ENCODE data around the gene CIAO3.

Gene CIAO3

DNA sequence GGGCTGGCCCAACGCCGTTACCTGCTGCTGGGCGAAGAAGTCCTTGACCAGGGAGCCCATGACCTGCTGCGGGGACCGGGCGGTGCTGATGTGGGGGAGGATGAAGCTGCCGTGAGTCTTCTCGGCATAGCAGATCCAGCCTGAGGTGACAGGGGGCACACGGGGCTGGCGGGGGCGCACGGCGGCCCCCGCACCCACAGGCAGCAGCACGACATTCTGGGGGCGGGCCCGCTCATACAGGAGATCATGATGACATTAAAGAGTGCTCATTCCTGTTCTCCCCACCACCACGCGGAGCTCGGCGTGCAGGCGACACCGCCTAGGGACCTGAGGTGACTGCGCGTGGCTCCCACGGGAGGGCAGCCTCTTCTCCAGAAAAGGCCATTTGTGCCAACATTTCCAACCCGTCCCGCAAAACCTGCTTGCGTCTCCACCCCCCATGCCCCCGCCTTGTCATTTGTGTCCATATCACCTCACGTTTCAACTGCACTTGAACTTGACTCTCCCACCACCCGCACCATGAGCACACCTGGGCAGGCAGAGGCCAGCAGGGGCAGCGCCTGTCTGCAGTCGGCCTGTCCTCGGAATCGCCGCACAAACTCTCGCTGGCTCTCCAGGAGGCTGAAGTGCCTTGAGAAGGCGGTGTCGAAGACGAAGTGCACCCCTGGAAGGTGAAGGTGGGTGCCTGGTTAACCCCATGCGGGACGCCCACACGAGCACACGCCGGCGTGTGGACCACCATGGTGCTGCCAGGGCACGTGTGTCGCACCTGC is 6.4 kb downstream of the CIAO3 start:
- peak; percentile 1 for DNase-seq

DNA sequence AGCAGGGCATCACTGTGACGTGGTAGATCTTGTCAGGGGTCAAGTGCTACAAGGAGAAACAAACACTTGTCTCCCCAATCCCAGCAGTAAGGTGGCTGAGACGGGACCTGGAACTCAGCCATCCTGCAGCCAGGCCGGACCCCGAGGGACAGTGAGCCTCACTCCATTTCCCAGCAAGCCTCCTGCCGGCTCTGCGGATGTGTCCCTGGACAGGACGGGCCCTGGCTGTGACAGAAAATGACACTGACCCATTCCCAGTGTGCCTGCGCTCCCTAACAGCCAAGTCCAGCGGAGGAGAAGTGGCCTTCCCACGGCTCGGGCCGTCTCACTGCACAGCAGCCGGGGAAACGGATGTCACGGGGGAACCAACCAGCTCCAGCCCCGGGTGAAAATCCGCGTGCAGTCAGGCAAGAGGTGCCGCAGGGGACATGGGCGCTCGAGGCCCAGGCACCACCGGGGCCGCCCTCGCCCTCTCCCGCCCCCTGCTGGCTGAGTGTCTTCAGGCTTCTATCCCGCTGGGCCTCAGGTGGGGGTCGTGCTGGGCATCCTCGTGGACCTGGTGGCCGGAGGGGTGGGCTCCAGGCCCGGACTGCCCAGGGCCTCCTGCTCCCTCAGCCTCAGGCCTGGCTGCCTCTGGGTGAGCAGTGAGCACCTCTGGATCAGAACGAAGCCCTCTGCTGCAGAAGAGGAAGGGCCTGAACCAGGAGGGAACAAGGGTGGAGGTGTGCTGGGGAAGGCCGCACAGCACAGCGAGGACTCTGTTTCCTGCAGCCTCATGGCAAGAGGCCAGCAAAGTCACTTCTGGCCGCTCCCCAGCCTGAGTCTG is 7.2 kb downstream of the CIAO3 start:
- peak; percentile 24 for DNase-seq

DNA sequence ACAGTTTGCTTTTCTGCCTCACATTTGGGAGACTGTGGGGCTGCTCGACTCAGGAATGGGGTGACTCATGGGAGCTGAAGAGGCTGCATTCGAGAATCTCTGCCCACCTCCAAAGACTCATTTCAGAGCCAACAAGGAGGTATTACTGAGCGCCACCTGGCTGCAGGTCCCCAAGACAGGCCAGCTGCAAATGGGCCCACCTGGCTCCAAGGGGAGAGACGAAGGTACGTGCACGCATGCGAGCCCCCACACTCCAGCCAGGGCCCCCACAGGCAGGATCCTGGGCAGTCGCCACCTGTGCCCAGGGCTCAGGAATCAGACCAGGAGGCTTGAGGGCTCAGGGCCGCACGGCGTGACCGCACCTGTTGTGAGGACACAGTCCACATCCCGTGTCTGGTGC is 7.9 kb downstream of the CIAO3 start:
- DNase-seq: no peak

DNA sequence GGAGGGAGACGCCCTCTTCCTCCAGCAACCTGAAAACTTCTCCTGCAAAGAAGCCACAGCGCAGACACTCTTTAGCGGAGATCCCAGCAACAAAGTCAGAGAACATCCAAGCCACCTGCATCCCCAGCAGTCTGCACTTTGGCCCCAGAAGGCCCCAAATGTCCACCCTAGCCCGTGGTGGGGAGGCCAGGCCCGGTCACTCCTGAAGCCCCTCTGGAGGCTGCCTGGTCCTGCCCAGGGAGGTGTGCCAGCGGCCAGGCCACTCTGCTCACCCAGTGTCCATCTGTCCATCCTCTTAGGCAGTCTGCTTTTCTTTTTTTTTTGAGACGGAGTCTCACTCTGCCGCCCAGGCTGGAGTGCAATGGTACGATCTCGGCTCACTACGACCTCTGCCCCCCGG is 8.5 kb downstream of the CIAO3 start:
- no peak for DNase-seq

DNA sequence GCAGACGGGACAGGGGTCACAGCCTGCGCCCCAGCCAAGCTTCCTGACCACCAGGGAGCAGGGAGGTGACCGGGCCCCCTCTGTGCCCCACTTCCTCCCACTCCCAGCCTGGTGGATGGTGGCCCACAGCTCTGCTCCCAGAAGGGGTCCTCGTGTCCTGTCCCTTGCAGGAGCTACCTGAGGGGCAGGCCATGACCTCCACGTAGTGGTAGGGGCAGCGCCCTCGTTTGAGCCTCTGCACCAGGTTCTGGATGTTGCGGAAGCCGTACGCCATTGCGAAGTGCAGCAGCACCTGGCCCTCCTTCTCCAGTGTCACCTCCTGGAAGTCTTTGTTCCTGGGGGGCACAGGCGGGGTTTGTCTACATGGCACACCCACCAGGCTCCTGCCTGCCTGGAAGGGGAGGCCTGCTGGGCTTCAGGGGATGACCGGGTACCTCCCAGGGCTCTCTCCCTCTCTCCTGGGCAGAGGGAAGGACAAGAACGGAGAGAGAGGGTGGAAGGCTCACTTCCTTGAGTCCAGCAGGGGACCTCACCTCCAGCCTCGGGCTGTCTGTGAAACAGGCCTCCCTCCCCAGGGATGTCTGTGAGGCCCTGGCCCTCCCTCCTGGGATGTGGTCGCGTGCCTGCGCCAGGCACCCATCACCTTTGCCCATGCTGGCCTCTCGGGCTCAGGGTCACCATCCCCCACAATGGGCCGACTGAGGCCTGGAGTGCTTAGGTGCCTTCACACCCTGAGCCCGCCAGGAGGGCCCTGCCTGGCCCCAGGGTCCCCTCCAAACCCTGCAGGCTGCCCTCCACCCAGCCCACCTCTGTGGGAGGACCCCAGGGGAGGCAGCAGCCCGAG is 9.9 kb downstream of the CIAO3 start:
- no peak for DNase-seq

DNA sequence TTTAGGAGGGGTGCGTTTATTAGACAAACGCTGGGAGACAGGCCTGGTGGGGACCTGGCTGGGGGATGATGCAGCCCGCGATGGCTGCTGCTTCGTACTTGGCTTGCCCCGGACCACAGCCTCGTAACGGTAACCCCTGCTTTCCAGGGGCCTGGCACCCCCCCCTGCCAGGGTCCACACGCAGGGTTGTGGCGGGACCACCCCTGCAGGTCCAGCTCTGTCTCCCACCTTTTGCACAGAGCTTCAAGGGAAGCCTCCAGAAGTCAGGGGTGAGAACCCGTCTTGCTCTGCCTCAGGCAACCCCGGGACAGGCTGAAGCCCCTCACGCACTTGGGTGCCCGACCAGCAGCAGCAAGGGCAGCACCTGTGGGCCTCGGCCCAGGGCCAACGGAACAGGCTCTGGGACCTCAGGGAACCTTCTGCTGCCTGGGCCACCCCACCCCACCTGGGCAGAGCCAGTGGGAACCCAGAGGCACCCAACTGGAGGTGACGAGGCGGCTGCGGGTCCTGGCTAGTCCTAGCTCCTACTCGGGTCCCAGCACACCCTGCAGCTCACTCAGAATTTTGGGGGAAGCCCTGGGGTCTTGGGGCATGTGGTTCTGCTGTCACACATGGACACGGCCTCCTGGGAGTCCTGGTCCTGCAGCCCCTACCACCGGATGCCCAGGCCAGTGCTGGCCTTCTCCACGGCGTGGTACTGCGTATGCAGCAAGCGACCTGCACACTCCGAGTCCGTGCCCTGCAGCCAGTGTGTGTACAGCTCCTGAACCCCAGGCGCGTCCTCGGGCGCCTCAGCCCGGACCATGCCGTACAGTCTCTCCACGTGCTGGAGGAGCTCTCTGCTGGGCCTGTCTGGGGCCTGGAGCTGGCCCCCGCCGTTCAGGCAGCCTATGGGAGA is 10.8 kb downstream of the CIAO3 start:
- no peak for DNase-seq

DNA sequence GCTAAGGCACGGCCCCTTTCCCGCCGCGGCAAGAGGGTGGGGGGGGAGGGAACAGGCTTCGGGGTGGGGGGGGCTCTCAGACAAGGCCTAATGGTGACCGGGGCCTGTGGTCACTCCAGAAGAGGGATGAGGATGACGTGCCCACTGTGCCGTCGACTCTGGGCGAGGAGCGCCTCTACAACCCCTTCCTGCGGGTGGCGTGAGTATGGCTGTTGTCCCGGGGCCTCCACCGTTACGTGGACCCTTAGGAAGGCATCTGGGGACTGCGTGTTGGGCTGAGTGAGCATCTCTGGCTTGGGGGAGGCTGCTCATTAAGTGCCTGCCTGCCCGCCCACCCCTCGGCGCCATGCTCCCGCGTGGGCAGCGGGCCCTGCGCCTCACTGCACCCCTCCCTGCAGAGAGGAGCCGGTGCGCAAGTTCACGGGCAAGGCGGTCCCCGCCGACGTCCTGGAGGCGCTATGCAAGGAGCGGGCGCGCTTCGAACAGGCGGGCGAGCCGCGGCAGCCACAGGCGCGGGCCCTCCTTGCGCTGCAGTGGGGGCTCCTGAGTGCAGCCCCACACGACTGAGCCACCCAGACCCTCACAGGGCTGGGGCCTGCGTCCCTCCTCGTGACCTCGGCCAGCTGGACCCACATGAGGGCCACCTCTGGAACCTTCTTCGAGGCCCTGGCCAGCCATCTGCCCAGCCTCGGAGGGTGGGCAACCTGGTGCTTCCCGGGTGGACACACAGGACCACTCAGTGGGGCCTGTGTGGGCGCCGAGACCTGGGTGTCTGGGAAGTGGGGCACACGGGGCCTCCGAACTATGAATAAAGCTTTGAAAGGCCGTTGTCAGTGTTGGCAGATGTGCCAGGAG is 11.7 kb downstream of the CIAO3 start:
- DNase-seq: no peak

DNA sequence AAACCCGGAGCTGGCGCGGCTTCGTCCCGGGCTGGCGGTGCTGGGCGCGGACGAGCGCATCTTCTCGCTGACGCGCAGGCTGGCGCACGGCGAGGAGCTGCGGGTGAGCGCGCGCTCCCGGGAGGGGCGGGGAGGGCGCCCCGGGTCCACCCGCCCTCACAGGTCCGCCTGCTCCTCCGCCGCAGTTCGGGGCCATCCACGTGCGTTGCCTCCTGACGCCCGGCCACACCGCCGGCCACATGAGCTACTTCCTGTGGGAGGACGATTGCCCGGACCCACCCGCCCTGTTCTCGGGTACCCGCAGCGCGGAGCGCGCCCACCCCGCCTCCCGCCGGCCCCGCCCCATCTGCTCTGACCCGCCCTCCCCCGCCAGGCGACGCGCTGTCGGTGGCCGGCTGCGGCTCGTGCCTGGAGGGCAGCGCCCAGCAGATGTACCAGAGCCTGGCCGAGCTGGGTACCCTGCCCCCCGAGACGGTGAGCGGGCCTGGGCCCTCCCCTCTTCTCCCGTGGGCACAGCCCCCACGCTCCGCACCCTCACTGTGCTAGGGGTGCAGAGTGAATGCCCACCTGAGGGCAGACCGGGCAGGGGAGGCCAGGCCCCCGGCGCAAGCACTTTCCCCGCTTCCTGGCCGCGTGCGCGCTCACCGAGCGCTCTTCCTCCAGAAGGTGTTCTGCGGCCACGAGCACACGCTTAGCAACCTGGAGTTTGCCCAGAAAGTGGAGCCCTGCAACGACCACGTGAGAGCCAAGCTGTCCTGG is 12.5 kb downstream of the CIAO3 start:
- peak; percentile 56 for DNase-seq

DNA sequence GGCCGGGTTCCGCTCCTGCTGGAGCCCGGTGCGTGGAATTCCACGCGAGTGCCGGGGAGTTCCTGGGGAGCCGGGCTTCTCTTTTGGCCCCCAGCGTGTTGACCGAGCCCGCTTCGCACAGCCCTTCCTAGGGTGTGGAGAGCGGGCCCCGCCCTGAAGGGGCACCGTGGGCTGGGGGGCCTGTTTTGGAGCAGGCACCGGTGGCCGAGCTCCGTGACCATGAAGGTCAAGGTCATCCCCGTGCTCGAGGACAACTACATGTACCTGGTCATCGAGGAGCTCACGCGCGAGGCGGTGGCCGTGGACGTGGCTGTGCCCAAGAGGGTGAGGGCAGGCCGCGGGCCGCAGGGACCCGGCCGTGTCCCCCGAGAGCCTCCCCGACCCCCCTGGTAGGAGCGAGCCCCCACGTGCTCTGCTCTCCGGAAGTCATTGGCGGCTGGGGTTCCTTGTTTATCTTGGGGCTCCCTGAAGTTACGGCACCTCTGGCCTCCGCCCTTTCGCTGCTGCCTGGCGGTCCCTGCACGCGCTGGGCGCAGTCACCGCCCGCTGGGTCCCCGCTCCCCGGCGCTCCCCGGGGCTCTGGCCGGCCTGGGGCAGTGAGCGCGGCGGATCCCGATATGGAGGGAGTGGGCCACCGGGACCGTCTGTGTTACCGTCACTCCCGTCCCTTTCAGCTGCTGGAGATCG is 13.4 kb downstream of the CIAO3 start:
- no peak for DNase-seq

DNA sequence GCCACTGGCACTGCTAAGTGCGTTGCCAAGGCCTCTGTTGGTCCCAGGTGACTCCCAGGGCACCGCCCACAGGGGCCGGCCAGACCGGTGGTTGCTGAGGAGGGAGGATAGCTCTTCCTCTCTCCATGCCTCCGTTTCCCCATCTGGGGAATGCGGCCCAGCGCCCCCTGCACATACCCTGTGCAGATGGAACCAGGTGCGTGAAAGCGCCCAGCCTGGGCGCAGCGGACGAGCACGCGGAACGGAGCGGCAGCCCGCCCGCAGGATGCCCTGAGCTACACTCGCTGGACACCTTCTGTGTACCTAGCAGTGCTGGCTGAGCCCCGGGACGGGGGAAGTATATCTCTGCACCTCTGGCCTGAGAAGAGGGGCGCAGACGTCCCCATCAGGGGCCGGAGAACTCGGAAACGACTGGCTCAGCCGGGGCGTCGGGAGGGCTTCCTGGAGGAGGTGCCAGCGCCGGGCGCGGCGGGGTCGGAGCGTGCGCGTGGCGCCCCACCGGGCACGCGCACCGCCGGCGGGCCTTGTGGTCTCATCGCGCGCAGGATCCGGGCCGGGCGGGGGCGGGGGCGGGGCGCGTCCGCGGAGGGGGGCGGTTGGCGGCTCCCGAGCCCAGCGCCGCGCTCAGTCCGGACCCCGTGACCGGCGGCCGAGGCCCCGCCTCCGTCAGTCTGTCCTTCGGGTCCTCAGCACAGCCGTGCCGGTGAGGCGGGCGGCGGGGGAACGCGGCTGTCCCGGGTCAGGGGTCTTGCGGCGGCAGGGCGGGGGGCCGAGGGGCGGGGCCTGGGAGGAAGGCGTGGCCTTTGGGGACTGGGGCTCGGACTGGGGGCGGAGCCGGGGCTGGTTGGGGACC is 14.1 kb downstream of the CIAO3 start, which contains the start of the genes CCDC78 and HAGHL:
Gene CCDC78 (minus strand): TSS at position 6 of the 853 bp plus-strand sequence. CDS start 76 bp downstream, outside the sequence.
Gene HAGHL (plus strand): TSS at position 669 of the 853 bp plus-strand sequence. CDS start 404 bp downstream, outside the sequence.
- DNase-seq: peak; percentile 33

DNA sequence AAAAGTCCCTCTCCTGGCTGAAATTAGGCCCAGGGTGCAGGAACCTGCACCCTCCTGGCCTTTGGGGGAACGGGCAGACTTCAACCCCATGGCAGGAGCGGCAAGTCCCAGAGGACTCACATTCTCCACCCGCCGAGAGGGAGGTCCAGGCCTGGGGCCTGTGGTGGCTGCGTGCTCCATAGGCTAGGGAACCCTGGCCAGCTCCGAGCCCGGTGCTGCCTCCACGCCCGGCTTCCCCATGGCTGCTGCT is 14.7 kb downstream of the CIAO3 start:
- no peak for DNase-seq

DNA sequence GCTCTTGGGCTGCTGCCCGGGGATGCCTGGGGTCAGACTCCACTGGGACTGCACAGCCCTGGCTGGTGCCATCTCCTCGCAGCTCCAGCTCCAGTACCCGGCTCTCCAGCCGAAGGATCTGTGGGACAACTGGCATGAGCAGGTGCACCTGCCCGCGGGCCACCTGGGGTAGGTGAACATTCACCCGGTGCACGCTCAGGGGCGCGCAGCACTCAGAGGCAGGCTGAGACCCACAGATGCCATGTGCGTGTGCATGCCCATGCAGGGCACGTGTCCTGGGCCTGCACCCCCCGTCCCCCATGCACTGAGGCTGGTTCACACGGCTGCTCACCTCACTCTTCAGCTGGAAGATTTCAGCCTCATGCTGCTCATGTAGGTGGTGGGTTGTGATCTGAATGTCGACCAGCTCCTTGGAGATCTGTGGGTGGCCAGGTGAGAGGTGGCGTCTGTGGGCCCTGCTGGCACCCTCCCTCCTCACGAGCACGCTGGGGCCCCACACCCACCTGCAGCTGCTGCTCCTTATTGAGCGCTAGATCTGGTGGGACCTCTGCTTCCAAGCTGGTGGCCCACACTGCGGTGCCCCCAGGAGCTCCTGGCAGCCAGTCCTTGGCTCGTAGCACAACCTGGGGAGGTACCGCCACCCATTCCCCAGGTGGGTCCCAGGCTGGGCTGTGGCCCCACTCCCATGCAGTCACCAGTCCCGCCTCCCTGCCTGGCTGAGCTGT is 15.2 kb downstream of the CIAO3 start:
- no peak for DNase-seq

DNA sequence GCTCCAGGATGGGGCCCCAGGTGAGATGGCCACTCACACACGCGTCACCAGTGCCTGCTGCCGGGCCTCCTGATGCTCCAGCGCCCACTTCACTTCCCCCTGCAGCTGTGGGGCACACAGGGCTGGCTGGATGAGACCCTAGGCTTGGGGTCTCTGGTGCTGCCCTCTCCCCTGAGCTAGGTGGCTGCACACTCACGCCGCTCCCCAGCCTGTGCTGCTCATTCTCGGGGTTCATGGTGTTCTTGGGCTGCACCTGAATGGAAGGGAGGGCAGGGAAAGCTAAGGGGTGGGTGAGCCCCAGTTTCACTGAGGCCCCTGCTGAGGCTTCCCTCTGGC is 15.8 kb downstream of the CIAO3 start:
- DNase-seq: no peak

DNA sequence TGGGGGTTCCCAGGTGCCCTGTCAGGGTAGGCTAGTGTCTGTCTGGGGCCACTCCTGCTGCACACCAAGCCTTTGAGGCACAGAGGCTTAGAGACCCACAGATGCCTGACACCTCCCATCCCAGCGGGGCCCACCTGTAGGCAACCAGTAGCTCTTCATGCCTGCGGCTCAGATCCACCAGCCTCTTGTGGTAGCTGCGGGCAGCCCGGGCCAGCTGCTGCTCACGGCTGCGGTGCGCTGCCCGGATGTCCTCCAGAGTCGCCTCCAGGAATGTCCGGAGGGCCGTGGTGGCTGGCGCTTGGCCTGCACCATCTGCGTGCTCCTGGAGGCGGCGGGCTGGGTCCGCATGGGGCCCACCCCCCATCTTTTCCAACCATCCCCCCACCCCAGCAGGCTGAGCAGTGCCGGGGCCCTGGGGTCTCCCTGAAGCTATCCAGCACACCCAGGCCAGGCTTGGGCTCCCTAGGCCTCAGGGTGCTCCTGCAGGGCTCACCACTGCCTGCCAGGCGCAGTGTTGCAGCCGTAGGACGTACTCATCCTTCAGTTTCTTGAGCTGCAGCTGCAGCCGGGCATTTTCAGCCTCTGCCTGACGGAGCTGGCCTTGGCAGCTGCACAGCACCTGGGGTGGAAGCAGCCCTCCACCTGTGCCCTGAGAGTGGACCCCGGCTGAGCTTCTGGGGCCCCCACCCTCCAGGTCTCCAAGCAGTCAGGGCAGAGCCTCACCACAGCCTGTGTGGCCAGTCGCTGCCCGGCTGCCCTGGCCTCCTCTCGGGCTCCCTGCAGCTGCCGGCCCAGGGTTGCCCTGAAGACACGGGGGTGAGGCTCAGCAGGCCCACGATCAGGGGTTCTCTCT is 16.4 kb downstream of the CIAO3 start:
- DNase-seq: no peak

DNA sequence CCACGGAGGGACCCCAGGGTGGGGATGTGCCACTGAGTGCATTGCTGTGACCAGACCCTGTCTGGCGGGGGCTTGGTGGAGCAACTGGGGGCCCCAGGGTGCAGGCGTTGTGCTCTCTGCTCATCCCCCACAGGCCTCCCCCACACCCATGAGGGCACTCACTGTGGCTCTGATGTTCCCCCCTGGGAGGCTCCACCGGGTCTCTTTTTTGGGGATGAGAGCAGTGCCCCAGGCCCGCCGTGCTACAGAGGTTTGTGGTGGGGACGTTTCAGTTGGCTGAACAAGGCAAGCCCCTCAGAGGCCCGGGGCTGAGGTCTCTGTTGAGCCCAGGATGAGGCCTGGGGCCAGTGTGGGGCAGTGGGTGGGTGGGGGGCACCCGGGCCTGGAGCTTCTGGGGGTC is 17.1 kb downstream of the CIAO3 start:
- no peak for DNase-seq

DNA sequence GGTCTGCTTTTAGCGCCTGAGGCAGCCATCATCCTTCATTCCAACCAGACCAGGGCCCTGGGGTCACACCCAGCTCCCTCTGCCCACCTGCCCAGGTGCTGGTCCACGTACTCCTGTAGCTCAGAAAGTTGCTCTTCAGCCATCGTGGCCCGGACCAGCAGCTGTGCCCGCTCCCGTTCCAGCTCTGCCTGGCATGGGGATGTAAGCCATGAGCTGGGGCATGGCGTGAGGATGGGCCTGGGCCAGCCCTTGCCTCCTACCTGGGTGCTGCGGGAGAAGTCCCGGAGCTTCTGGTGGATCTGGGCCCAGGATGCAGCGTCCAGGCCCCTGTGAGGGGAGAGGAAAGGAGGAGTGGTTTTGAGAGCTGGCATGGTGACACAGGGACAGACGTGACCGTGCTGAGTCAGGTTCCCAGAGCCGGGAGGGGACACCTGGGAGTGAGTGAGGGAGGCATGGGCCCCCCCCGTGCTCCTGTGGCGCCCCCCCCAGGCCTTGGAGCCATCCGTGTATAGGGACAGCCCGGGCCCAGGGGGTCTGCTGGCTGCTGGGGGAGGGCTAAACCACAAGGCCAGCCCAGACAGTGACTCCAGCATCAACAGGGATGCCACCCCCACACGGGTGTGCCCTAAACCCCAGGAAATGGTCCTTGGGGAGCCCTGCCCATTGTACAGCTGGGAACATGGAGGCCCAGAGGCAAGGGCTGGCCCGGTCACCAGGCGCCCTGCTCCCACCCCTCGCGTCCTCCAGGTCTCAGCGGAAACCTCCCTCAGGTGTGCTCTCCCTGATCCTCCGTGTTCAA is 17.8 kb downstream of the CIAO3 start:
- no peak for DNase-seq

All from stimulated activated CD4-positive, alpha-beta T cell treated with anti-CD3 and anti-CD28 coated beads, Interleukin-1b, Interleukin-23, amount 100 ng/mL, for 48 hours (primary cell).